Nephron (organoid): ENCODE measurements around the gene IRGC.

Experiments
- H3K27ac Mint-ChIP-seq, 3 experiments: 2 replicates each; pipeline ENCODE4 v1.8.0; 2020; ENCODE audit warnings: mixed read lengths in 3 of 3, mild to moderate bottlenecking in 2 of 3, moderate library complexity in 1 of 3
- H3K27me3 Mint-ChIP-seq: 2 replicates; pipeline ENCODE4 v1.8.0; 2021; ENCODE audit warnings: low read depth, mild to moderate bottlenecking, moderate library complexity, mixed read lengths
- H3K36me3 Mint-ChIP-seq: 2 replicates; pipeline ENCODE4 v1.8.0; 2020; ENCODE audit warnings: low read depth, mixed read lengths
- H3K4me1 Mint-ChIP-seq: 2 replicates; pipeline ENCODE4 v1.8.0; 2020; ENCODE audit warnings: mixed read lengths
- H3K4me3 Mint-ChIP-seq, 3 experiments: 2 replicates each; pipeline ENCODE4 v1.8.0; 2020; ENCODE audit warnings: mild to moderate bottlenecking in 3 of 3, mixed read lengths in 3 of 3, moderate library complexity in 2 of 3
- H3K9me3 Mint-ChIP-seq: 2 replicates; pipeline ENCODE4 v1.8.0; 2020; ENCODE audit warnings: mixed read lengths
- CTCF ChIP-seq, 3 experiments: fragments of 200-600 bp; sonication (generic); IDR thresholded peaks; one replicate each; pipeline ENCODE4 v1.5.0; 2021; ENCODE audit warnings: antibody characterized with exemption in 3 of 3; ENCODE audit not compliant: unreplicated experiment in 3 of 3

Gene IRGC

GRCh38 chr19:43704002-43704705 lies 11.7 kb upstream of the IRGC start:
- H3K27ac Mint-ChIP-seq: no peak overlapping the region

GRCh38 chr19:43705729-43706128 lies 10.1 kb upstream of the IRGC start:
- Mint-ChIP-seq H3K27ac (no peak overlapping the region), H3K4me1 (peaks cover 19% of the 10 kb centered on the region), H3K36me3 (no peaks in the 10 kb centered on the region), H3K9me3 (no peaks in the 10 kb centered on the region), H3K27me3 (peaks cover 5% of the 10 kb centered on the region), H3K4me3 (no peak overlapping the region)
- no peak for TF ChIP-seq CTCF (IDR thresholded peaks at IDR 0.05; ENCODE audit: unreplicated experiment in 3 of 3)

More at GRCh38 chr19:43704002-43704705, 11.7 kb upstream of the IRGC start:
- Mint-ChIP-seq H3K4me1 (peaks cover 30% of the 10 kb centered on the region), H3K4me3 (no peak overlapping the region), H3K9me3 (no peaks in the 10 kb centered on the region), H3K27me3 (peaks cover 10% of the 10 kb centered on the region), H3K36me3 (no peaks in the 10 kb centered on the region)
- no peak for TF ChIP-seq CTCF (IDR thresholded peaks at IDR 0.05; ENCODE audit: unreplicated experiment in 3 of 3)

- no peak for TF ChIP-seq CTCF (IDR thresholded peaks at IDR 0.05; ENCODE audit: unreplicated experiment in 3 of 3)
- H3K4me3 Mint-ChIP-seq: no peak overlapping the region
- peaks cover 10% of the 10 kb centered on the region for H3K4me1 Mint-ChIP-seq
- H3K36me3 Mint-ChIP-seq: no peaks in the 10 kb centered on the region
- H3K9me3 Mint-ChIP-seq: no peaks in the 10 kb centered on the region
- no peak overlapping the region for H3K27ac Mint-ChIP-seq
- H3K27me3 Mint-ChIP-seq: peaks cover 5% of the 10 kb centered on the region
These were observed 8.6 kb upstream of the IRGC start for GRCh38 chr19:43707158-43707712.

GRCh38 chr19:43708716-43709115 lies 7.2 kb upstream of the IRGC start:
- Mint-ChIP-seq H3K36me3 (no peaks in the 10 kb centered on the region), H3K4me3 (no peak overlapping the region), H3K27me3 (peaks cover 5% of the 10 kb centered on the region), H3K4me1 (no peaks in the 10 kb centered on the region), H3K9me3 (no peaks in the 10 kb centered on the region), H3K27ac (no peak overlapping the region)
- TF ChIP-seq CTCF (IDR thresholded peaks at IDR 0.05; ENCODE audit: unreplicated experiment in 3 of 3): no peak

- H3K4me3 Mint-ChIP-seq: no peak overlapping the region
- peaks cover 3% of the 10 kb centered on the region for H3K27me3 Mint-ChIP-seq
These were observed 4.0 kb upstream of the IRGC start for GRCh38 chr19:43711751-43712355.

More at GRCh38 chr19:43711751-43712355, 4.0 kb upstream of the IRGC start:
- no peaks in the 10 kb centered on the region for H3K36me3 Mint-ChIP-seq
- peaks cover 7% of the 10 kb centered on the region for H3K4me1 Mint-ChIP-seq
- no peaks in the 10 kb centered on the region for H3K9me3 Mint-ChIP-seq
- TF ChIP-seq CTCF (IDR thresholded peaks at IDR 0.05; ENCODE audit: unreplicated experiment in 3 of 3): no peak
- no peak overlapping the region for H3K27ac Mint-ChIP-seq
